Fibroblast of the aortic adventitia (primary cell): ENCODE measurements around the gene CCDC69. TPM values are rescaled to one million over a fixed set of nuclear protein-coding genes. Genes with fewer than 3 reads are reported as not detected.

ENCODE experiments used
- DNase-seq: peaks from one replicate; pipeline ENCODE4 v3.0.0-alpha.2; 2010; ENCODE audit warnings: low read depth
- H3K4me3 ChIP-seq: 2 replicates; pipeline ENCODE4 v1.5.1; 2011; ENCODE audit warnings: low read depth, mild to moderate bottlenecking, control low read depth, low read length, moderate library complexity
- total RNA-seq: library from RNA; depleted of rRNA; stranded (reverse); fragments of >200 nt; gene quantifications from 2 replicates; pipeline ENCODE4 v1.2.3, GENCODE V29; 2012; ENCODE audit warnings: low replicate concordance
- TF ChIP-seq, protein P1 (sequence below): IDR thresholded peaks from 2 replicates; pipeline ENCODE4 v1.5.1; 2011; ENCODE audit warnings: mild to moderate bottlenecking, low read length, control low read depth, inconsistent platforms; ENCODE audit not compliant: insufficient read depth

The CCDC69 gene
- total RNA-seq, 1 donor = 1.5 TPM

- no peak for DNase-seq
- no peak overlapping the region for H3K4me3 ChIP-seq
- TF ChIP-seq, protein P1, sequence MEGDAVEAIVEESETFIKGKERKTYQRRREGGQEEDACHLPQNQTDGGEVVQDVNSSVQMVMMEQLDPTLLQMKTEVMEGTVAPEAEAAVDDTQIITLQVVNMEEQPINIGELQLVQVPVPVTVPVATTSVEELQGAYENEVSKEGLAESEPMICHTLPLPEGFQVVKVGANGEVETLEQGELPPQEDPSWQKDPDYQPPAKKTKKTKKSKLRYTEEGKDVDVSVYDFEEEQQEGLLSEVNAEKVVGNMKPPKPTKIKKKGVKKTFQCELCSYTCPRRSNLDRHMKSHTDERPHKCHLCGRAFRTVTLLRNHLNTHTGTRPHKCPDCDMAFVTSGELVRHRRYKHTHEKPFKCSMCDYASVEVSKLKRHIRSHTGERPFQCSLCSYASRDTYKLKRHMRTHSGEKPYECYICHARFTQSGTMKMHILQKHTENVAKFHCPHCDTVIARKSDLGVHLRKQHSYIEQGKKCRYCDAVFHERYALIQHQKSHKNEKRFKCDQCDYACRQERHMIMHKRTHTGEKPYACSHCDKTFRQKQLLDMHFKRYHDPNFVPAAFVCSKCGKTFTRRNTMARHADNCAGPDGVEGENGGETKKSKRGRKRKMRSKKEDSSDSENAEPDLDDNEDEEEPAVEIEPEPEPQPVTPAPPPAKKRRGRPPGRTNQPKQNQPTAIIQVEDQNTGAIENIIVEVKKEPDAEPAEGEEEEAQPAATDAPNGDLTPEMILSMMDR = no peak
Observed at GRCh38 chr5:151144922-151145321, 79.0 kb downstream of the CCDC69 start.

DNA sequence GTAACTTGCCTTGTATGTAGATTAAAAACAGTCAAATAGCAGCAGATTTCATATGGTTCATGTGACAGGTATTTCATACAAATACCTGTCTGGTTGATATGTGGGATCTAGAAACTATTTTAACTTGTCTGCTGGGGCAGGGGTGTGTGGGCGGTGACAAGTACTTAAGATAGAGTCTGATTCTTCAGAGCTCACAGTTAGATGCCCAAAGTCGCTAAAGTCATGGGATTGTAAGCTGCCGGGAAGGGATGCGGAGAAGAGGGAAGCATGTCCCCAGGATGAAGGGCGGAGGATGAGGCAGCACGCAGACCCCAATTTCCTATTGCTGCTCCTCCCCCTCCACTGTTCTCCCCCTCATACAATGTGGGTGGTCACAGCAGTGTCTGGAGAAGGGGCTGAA, 79.6 kb downstream of the CCDC69 start:
- DNase-seq = no peak
- TF ChIP-seq, protein P1 = no peak
- no peak overlapping the region for H3K4me3 ChIP-seq

GRCh38 chr5:151143645-151144044, 80.2 kb downstream of the CCDC69 start:
- TF ChIP-seq, protein P1 = no peak
- no peak overlapping the region for H3K4me3 ChIP-seq
- no peak for DNase-seq

GRCh38 chr5:151142933-151143332, 81.0 kb downstream of the CCDC69 start:
- DNase-seq = no peak
- no peak overlapping the region for H3K4me3 ChIP-seq
- TF ChIP-seq, protein P1 = no peak

DNA sequence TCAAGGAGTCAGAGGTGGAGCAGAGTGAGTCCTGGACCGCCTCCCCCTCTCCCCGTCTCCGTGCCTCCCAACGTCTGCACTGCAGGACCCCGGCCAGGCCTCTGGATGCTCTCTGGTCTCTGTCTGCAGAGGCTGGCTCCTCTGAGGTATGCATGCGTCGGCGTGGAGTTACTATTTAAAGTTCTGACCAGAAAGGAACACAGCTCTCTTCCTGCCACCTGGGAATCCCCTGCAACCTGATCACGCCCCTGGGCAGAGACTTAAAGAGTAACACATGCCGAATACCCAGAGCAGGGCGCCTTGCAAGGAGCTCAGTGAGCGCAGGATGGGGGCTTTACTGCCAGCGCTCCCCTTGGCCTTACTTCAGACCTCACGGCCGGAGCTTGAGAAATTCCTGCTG, 82.4 kb downstream of the CCDC69 start:
- peak; percentile 21 for DNase-seq
- TF ChIP-seq, protein P1 = no peak
- no peak overlapping the region for H3K4me3 ChIP-seq

- TF ChIP-seq, protein P1 = no peak
- H3K4me3 ChIP-seq = no peak overlapping the region
- no peak for DNase-seq
Observed at GRCh38 chr5:151140686-151141459, 83.0 kb downstream of the CCDC69 start.

DNA sequence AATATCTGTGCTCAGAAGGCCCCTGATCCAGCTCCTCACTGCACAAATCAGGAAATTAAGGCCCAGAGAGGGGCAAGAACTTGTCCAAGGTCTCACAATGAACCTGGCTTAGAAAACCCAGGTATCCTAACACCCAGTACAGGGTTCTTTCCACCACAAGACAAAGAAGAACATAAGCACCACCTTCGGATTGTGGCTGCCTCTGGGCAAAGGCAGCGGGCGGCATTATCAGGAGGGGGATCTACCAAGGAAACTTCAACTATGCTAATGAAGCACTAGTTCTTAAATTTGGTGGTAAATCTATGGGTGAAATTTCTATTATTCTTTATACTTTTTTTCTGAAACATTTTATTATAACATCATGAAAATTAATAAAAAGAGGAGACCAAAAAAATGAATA, 84.2 kb downstream of the CCDC69 start:
- DNase-seq = no peak
- TF ChIP-seq, protein P1 = no peak
- H3K4me3 ChIP-seq = no peak overlapping the region
